ENCODE data around the gene FASN. TPM values are rescaled to one million over a fixed set of nuclear protein-coding genes. Genes with fewer than 3 reads are reported as not detected.
"Not testable (repeated sequence)": the region's sequence is repeated elsewhere in the genome, so short reads cannot be mapped to it uniquely, and the experiment has no call there.

FASN gene
- total RNA-seq = 100 to 1,000 TPM in 1 of 4 donors, 10 to 100 TPM in 3; 50.4 to 110 (median 76.5) TPM

GRCh38 chr17:82098169-82098938, at the start of gene FASN:
TSS of gene FASN (minus strand) at chr17:82098236. CDS start at chr17:82096445, 1,791 bp downstream.
- peak; percentile 95 to 99 for TF ChIP-seq POLR2A (IDR thresholded peaks at IDR 0.05)
- TF ChIP-seq CTCF (IDR thresholded peaks at IDR 0.05) = peak in 5 of 6 experiments; percentile 33 to 55 (median 43)
- H3K4me1 ChIP-seq = peaks cover 0 to 29% (median 23%) of the 10 kb centered on the region in 4 donors

GRCh38 chr17:82146663-82147654, 48.9 kb upstream of the FASN start:
- DNase-seq = no peak
- Histone ChIP-seq H3K9me3 (no peaks in the 10 kb centered on the region), H3K27me3 (no peaks in the 10 kb centered on the region), H3K4me3 (no peak overlapping the region), H3K36me3 (no peaks in the 10 kb centered on the region), H3K4me1 (no peaks in the 10 kb centered on the region), H3K27ac (no peak overlapping the region)
- no peak for TF ChIP-seq POLR2A (IDR thresholded peaks at IDR 0.05)
- TF ChIP-seq CTCF (IDR thresholded peaks at IDR 0.05) = no peak

More at GRCh38 chr17:82098169-82098938, at the start of gene FASN:
- no peaks in the 10 kb centered on the region for H3K9me3 ChIP-seq
- H3K4me3 ChIP-seq = peak within 1 kb of the TSS; percentile 87 to 98 (median 95)
- peaks cover 0 to 22% (median 0%) of the 10 kb centered on the region in 3 donors for H3K36me3 ChIP-seq
- peak within 1 kb of the TSS; percentile 85 to 99 (median 96) for H3K27ac ChIP-seq
- DNase-seq = peak; percentile 96 to 98 (median 97)
- H3K27me3 ChIP-seq = no peaks in the 10 kb centered on the region

- TF ChIP-seq POLR2A (IDR thresholded peaks at IDR 0.05) (no peak), CTCF (IDR thresholded peaks at IDR 0.05) (no peak)
- no peaks in the 10 kb centered on the region for H3K4me1 ChIP-seq
- no peak overlapping the region for H3K4me3 ChIP-seq
- no peaks in the 10 kb centered on the region for H3K36me3 ChIP-seq
- no peak overlapping the region for H3K27ac ChIP-seq
- H3K27me3 ChIP-seq = no peaks in the 10 kb centered on the region
- H3K9me3 ChIP-seq = no peaks in the 10 kb centered on the region
- DNase-seq = no peak
Measured at GRCh38 chr17:82145550-82146155, 47.6 kb upstream of the FASN start.

- H3K36me3 ChIP-seq = no peaks in the 10 kb centered on the region
- H3K27ac ChIP-seq = no peak overlapping the region
- DNase-seq = no peak
- H3K4me3 ChIP-seq = no peak overlapping the region
- TF ChIP-seq POLR2A (IDR thresholded peaks at IDR 0.05) (no peak), CTCF (IDR thresholded peaks at IDR 0.05) (no peak)
- H3K27me3 ChIP-seq = no peaks in the 10 kb centered on the region
- H3K9me3 ChIP-seq = no peaks in the 10 kb centered on the region
- H3K4me1 ChIP-seq = no peaks in the 10 kb centered on the region
Measured at GRCh38 chr17:82143333-82143732, 45.3 kb upstream of the FASN start.

GRCh38 chr17:82139961-82140360, 41.9 kb upstream of the FASN start:
- not testable (repeated sequence) for DNase-seq, H3K9me3 ChIP-seq, H3K36me3 ChIP-seq, H3K27me3 ChIP-seq, H3K4me3 ChIP-seq, H3K4me1 ChIP-seq, H3K27ac ChIP-seq

All from Peyer's patch (tissue), 4 donors.